ENCODE measurements around the gene VARS2. TPM values are rescaled to one million over a fixed set of nuclear protein-coding genes. Genes with fewer than 3 reads are reported as not detected.

VARS2 gene
- 14.9 and 17.8 TPM in 2 replicates for total RNA-seq

DNA sequence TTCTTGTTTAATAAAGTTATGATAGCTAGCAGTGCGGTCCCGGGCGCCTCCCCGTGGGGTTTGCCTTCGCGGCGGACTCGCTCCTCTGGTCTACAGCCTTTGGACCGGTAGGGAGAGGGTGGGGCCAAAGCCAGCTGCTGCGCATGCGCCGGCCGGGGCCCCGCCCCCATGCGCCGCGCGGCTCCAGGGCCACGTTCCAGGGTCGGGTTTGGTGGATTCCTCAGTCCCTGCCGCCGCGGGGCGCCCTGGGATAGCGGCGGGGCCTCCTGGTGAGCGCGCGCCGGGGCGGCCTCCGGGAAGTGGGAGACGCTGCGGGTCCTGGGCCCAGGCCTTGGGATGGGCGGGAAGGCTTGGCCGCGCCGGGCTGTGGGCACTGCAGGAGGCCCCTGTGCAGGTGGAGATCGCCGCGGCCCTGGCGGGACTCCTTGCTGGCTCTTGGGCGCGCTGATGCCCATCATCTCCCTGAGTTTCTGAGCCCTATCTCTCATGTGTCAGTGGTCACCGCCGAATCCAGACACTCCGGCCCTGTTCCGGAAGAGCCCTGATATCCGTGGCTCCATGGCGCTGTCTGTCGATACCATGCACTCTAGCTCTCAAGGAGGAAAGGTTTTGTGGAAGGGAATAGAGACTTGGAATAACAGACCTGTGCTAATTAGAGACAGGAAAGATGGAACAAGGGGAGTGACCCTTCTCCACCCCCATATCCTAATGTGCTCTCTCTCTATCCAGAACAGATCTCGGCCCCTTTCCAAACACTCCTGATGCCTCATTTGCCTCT is at the start of gene VARS2:
Gene VARS2 (plus strand): TSS at position 163 of the 778 bp plus-strand sequence. CDS start 599 bp downstream, at position 762.

DNA sequence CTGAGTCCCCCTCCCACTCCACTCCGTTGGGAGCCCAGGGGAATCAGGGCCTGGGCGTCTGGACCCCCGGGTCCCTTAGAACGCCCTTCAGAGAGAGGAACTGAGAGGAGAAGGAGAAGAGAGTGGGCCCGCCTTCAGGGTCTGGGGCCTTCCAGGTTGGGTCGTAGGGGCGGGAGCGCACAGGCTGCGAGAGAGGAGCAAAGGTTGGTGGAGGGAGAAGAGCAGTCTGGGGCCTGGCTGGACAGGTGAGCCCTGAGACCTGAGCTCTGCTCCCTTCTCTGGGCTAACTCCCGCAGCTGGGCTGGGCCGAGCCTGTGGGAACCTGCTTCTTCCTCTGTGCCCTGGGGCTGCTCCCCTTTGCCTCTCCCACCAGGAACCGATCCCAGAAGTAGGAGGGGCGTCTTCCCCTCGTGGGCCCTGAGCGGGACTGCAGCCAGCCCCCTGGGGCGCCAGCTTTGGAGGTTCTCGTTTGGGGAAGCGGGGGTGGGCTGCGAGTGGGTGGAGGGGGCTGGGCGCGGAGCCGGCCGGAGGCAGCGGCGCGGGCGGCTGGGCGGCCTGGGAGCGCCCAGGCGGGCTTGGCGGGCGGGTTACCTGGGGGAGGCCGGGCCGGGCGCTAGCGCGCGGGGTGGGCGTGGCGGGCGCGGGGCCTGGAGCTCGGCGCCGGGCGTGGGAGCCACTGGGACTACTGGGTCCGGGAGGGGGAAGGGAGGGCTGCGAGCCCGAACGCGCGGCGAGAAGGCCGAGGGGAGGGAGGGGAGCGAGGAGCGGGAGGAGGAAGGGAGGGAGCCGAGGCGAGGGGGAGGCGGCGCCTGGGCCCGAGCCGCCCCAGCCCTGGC is 30.1 kb upstream of the VARS2 start, which contains the start of gene DDR1:
Gene DDR1 (plus strand): TSS at position 835 of the 836 bp plus-strand sequence. CDS start 4,211 bp downstream, outside the sequence.

DNA sequence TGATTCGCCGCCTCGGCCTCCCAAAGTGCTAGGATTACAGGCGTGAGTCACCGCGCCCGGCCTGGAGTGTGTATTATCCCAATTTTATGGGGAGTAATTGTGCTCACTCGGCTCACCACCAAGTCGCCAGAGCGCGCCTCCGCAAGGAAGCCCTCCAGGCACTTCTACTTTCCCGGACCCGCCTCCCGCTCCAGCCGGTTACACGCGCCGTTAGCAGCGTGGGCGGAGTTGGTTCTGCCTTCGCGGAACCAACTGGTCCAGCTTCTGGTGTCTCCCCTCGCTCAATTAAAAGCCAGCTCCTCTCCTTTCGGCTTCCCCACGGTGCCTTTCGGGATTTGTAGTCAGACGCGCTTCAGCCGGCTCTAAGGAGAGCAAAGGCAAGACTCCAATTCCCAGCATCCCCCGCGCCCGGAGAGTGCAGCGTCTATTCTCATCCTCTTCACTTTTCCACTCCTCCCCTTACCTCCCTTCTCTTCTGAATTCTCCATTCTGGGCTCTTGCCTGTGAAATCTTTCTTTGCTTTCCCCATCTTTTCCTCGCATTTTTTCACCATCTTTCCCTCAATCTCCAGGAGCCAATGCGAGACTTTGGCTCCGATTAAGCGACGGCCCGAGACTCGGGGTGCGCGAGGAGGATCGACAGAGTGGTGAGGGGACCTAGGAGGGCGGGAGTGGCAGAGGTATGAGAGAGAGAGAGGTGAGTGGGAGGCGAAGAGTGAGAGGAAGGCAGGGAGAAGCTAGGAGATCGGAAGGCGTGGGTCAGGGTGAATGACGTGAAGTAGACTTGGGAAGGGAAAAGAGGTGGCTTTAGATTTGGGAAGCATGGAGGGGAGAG is 6.1 kb upstream of the VARS2 start, which contains the start of gene GTF2H4:
Gene GTF2H4 (plus strand): TSS at position 450 of the 834 bp plus-strand sequence.

DNA sequence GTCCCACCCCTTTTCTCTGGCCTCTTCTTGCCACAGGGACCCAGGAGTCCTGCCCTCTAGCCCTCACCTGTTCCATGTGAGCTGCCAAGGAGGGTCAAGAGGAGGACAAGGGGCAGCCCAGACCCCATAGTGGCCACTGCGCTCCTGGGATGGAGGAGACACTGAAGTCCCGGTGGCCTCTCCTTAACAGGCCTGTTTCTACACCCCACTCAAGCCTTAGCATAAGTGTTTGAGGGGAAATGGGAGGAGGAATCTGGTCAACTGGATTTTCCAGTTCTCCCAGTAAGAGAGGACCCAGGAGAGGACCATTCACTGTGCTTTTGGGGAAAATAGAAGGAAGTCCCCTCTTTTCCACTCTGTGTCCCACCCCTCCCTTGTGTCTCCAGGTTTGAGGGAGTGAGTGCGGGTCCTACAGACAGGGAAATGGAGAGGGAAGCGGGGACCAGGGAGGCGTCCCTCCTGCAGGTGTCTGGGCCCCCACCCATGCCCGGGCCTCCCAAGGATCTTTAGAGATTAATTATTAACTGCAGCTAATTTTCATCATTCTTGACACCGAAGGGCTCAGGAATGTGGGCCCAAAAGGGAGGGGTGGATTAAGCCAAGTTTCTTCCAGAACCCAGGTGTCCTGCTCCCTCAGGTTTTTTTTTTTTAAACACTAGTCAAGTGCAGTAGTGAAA is 18.1 kb downstream of the VARS2 start, which contains the start of gene SFTA2:
Gene SFTA2 (minus strand): TSS at position 202 of the 677 bp plus-strand sequence. CDS start 74 bp downstream, at position 128.

DNA sequence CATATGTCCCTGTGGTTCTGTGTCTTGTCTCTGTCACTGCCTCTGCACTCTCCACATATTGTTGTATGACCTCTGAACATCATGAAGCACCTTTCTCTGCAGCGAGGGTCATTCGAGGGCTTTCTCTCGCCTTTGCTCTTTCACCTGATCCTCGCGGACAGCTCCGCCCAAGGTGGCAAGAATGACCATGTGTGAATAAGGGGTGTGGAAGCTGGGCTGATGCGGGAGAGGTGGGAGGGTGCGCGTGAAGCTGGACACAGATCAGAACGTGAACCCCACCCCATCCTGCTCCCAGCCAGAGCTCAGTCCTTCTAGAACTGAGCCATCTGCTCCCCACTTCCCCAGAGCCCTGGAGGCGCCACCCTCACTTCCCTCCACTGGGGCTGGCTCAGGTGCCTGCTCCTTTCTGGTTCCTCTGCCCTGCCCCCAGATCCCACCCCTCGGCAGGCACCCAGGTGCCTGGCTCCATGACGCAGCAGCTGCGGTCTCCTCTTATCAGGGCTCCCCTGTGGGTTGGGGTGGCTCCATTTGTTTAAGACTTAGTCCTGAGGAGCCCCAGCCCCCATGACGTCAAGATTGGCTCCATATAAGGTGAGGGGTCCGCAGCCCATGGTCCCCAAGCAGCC is 26.4 kb downstream of the VARS2 start, which contains the start of gene MUCL3:
Gene MUCL3 (plus strand): TSS at position 613 of the 626 bp plus-strand sequence. CDS start 27 bp downstream, outside the sequence.

Other genes with a start within 250 kb of the VARS2 start
- gene DHX16, start 241.2 kb upstream of the VARS2 start, total RNA-seq = 34.6 and 40.8 TPM in 2 replicates
- gene PPP1R18, start 227.6 kb upstream of the VARS2 start, total RNA-seq = 55.1 and 74.0 TPM in 2 replicates
- gene NRM, start 223.3 kb upstream of the VARS2 start, total RNA-seq = 2.6 and 3.3 TPM in 2 replicates
- 10.8 and 12.7 TPM in 2 replicates for gene MDC1, start 197.0 kb upstream of the VARS2 start, total RNA-seq
- 611 and 617 TPM in 2 replicates for gene TUBB, start 193.9 kb upstream of the VARS2 start, total RNA-seq
- gene FLOT1, start 171.6 kb upstream of the VARS2 start, total RNA-seq = 102 and 110 TPM in 2 replicates
- 49.8 and 105 TPM in 2 replicates for gene IER3, start 169.7 kb upstream of the VARS2 start, total RNA-seq
- 48.4 and 81.1 TPM in 2 replicates for gene DDR1, start 29.7 kb upstream of the VARS2 start, total RNA-seq
- 14.7 and 17.1 TPM in 2 replicates for gene GTF2H4, start 6.0 kb upstream of the VARS2 start, total RNA-seq
- not detected in 2 replicates for gene SFTA2, start 17.9 kb downstream of the VARS2 start, total RNA-seq
- not detected in 2 replicates for gene MUCL3, start 26.7 kb downstream of the VARS2 start, total RNA-seq
- gene MUC21, start 69.5 kb downstream of the VARS2 start, total RNA-seq = not detected in 2 replicates
- gene MUC22, start 96.2 kb downstream of the VARS2 start, total RNA-seq = not detected in 2 replicates
- not detected in 2 replicates for gene C6orf15, start 198.3 kb downstream of the VARS2 start, total RNA-seq
- 2.0 and 3.6 TPM in 2 replicates for gene PSORS1C1, start 200.6 kb downstream of the VARS2 start, total RNA-seq
- not detected in 2 replicates for gene CDSN, start 206.2 kb downstream of the VARS2 start, total RNA-seq
- gene PSORS1C2, start 224.8 kb downstream of the VARS2 start, total RNA-seq = not detected in 2 replicates
- 13.7 and 14.9 TPM in 2 replicates for gene CCHCR1, start 243.6 kb downstream of the VARS2 start, total RNA-seq
- 5.4 and 7.9 TPM in 2 replicates for gene TCF19, start 244.4 kb downstream of the VARS2 start, total RNA-seq

Data from smooth muscle cell of the pulmonary artery (primary cell).